Ishikawa (cell line): ENCODE results near the gene GAS2L1.

ENCODE experiments used
- CEBPB ChIP-seq: IDR thresholded peaks from 2 replicates; pipeline ENCODE4 v1.6.1; 2012
- CREB1 ChIP-seq: IDR thresholded peaks from 2 replicates; pipeline ENCODE4 v1.6.1; 2012; ENCODE audit warnings: low read depth
- EGR1 ChIP-seq: IDR thresholded peaks from 2 replicates; pipeline ENCODE4 v1.6.1; 2012
- EP300 ChIP-seq: IDR thresholded peaks from 2 replicates; pipeline ENCODE4 v1.6.1; 2012; ENCODE audit warnings: borderline replicate concordance
- FOXM1 ChIP-seq: IDR thresholded peaks from 2 replicates; pipeline ENCODE4 v1.6.1; 2012; ENCODE audit warnings: low read depth, borderline replicate concordance
- MAX ChIP-seq: IDR thresholded peaks from 2 replicates; pipeline ENCODE4 v1.6.1; 2012
- NFIC ChIP-seq: IDR thresholded peaks from 2 replicates; pipeline ENCODE4 v1.6.1; 2012
- RAD21 ChIP-seq: IDR thresholded peaks from 2 replicates; pipeline ENCODE4 v1.6.1; 2012; ENCODE audit warnings: low read depth
- REST ChIP-seq: IDR thresholded peaks from 2 replicates; pipeline ENCODE4 v1.6.1; 2012; ENCODE audit warnings: low read depth, mild to moderate bottlenecking
- TAF1 ChIP-seq: IDR thresholded peaks from 2 replicates; pipeline ENCODE4 v1.6.1; 2012; ENCODE audit warnings: low read depth, mild to moderate bottlenecking
- TCF12 ChIP-seq: IDR thresholded peaks from 2 replicates; pipeline ENCODE4 v1.6.1; 2012; ENCODE audit warnings: low read depth
- TEAD4 ChIP-seq: IDR thresholded peaks from 2 replicates; pipeline ENCODE4 v1.6.1; 2012
- USF1 ChIP-seq: IDR thresholded peaks from 2 replicates; pipeline ENCODE4 v1.6.1; 2012
- YY1 ChIP-seq: IDR thresholded peaks from 2 replicates; pipeline ENCODE4 v1.6.1; 2012; ENCODE audit warnings: low read depth
- ZBTB7A ChIP-seq: IDR thresholded peaks from 2 replicates; pipeline ENCODE4 v1.6.1; 2012; ENCODE audit warnings: low read depth

Gene GAS2L1

GRCh38 chr22:29259253-29259899 lies 47.1 kb upstream of the GAS2L1 start:
- TF ChIP-seq RAD21 (no peak), EGR1 (no peak), YY1 (no peak), USF1 (no peak), TEAD4 (no peak), ZBTB7A (no peak), EP300 (no peak), NFIC (no peak), CREB1 (no peak), TCF12 (no peak), CEBPB (no peak)

- TF ChIP-seq YY1 (no peak), CEBPB (no peak), CREB1 (no peak), USF1 (no peak), EP300 (no peak), FOXM1 (no peak), TEAD4 (no peak), EGR1 (no peak), TCF12 (no peak), MAX (no peak), NFIC (no peak), TAF1 (no peak), ZBTB7A (no peak), REST (no peak), RAD21 (no peak)
These were observed 46.4 kb upstream of the GAS2L1 start for GRCh38 chr22:29260031-29260560.

GRCh38 chr22:29260601-29261315 lies 45.7 kb upstream of the GAS2L1 start:
- TF ChIP-seq EP300 (no peak), EGR1 (no peak), FOXM1 (no peak), TCF12 (no peak), ZBTB7A (no peak), MAX (no peak), RAD21 (no peak), YY1 (no peak), NFIC (no peak), TEAD4 (no peak), CREB1 (no peak), TAF1 (no peak), USF1 (no peak)

- no peak for TF ChIP-seq NFIC
- TF ChIP-seq MAX, result no peak
- no peak for TF ChIP-seq FOXM1
- no peak for TF ChIP-seq YY1
- TF ChIP-seq TCF12, result no peak
- TF ChIP-seq USF1, result no peak
- TF ChIP-seq EP300, result no peak
- no peak for TF ChIP-seq RAD21
- no peak for TF ChIP-seq TEAD4
- no peak for TF ChIP-seq REST
- TF ChIP-seq TAF1, result no peak
- no peak for TF ChIP-seq ZBTB7A
- no peak for TF ChIP-seq CREB1
- TF ChIP-seq CEBPB, result no peak
- TF ChIP-seq EGR1, result no peak
These were observed 42.6 kb upstream of the GAS2L1 start for GRCh38 chr22:29263791-29264276.
